KG1 (cell line): ENCODE results near the gene ZNF74.

Experiments used
- DNase-seq: peaks from one replicate; lab custom pipeline; 2025; lab: John Stamatoyannopoulos, UW

Gene ZNF74

DNA sequence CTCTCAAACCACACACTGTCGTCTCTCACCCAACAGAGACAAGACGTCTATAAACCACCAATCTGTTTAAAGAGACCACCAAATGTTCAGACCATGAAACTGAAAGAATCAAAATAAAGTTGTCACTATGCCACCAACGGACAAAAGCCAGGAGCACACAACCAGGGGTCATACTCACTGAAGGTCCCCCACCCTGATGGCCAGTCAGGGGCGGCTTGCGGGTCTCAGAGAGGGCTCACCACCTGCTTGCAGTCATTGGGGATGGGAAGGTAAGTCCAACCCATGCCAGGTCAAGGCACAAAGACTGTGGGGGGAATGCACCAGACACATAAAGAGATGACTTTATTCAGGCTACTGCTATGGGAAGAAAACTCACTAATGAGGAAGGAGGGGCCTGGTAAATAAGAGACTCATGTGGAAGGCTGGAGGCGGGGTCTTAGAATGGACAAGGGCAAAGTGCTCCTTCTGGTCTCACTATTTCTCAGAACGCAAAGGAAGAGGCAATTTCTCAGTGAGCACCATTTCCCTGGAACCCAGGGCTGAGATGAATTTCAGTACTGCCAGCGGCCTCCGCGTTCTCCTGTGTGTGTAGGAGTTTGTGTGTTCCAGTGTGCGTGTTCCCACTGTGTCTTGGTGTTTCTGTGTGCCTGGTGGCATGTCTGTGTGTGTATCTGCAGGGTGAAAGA is 26.3 kb downstream of the ZNF74 start:
- no peak for DNase-seq

DNA sequence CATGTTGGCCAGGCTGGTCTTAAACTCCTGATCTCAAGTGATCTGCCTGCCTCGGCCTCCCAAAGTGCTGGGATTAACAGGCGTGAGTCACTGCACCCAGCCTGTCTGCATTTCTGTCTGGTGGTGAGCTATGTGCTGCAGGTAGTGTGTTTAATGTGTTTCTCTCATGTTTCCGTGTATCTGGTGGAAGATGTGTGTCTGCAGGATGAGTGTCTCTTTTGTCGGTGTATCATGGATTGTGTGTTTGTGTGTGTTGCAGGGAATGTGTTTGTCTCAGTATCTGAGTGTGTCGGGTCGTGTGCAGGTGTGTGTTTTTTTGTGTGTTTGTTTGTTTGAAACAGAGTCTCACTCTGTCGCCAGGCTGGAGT is 27.5 kb downstream of the ZNF74 start:
- DNase-seq, result no peak

DNA sequence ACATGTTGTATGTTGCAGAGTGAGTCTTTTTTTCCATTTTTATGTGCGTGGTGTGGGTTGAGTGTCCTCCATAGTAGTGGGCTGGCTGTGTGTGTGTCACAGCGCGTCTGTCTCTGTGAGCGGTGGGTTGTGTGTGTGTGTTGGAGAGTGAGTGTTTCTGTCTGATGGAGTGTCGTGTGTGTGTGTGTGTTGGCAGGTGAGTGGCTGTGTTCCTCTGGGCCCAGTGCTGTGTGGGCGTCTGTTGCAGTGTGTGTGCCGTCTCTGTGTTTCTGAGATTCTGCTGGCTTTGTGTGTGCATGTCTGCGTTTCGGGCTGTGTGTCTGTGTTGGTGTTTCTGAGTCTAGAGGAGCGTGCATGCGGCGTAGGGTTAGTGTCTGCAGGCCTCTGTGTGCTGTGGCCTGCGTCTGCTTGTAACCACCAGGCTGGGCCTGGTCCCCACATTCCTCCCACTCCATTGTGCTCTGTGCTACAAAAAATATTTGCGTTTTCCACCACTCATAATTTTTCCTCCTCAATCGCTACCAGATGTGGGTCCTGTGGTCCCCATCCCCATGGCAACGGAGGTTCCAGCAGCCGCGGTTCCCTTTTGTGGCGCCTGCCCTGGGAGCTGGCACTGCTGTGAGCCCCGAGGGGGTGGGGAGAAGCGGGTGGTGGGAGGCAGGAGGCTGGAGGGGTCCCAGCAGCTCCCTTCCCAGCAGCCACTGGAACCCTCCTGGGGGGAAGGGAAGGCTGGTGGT is 28.5 kb downstream of the ZNF74 start:
- peak; percentile 16 for DNase-seq

DNA sequence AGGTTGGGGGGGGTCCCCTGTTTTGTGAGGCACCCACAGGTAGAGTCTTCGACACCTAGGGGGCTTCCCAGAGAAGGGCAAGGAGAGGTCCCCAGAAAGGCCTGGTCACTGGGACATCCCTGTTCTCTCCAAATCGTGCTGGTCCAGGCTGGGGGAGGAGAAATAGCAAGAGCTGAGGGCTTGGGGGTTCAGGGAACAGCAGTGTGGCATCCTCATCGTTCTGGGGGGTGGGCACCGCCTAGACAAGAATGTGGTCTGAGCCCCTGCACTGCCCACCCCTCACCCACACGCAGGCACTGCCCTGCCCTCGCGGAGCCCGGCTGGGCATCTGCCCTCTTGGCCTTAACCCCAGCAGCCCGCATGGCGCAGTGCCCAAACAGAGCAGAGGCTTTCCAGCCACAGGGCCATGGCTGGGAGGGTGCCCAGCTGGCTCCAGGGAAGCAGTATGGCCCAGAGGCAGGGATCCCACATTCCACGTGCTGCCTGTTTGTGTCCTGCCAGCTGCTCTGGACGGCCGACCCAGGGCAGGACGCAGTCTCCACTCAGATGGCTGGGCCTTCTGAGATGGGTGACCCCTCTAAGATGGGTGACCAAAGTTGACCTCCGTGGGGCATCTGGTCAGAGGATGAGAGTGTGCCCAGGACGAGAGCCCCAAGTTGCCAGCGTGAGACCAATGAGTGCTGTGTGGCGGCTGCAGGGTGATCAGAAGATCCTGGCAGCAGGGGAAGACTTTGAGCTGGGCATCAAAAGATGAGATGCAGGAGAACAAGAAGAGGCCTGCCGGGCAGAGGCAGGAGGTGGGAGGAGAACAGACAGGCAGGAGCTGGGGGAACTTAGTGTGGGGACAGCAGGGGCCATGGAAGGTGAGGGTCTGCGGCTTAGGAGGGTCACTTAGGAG is 29.3 kb downstream of the ZNF74 start:
- no peak for DNase-seq

DNA sequence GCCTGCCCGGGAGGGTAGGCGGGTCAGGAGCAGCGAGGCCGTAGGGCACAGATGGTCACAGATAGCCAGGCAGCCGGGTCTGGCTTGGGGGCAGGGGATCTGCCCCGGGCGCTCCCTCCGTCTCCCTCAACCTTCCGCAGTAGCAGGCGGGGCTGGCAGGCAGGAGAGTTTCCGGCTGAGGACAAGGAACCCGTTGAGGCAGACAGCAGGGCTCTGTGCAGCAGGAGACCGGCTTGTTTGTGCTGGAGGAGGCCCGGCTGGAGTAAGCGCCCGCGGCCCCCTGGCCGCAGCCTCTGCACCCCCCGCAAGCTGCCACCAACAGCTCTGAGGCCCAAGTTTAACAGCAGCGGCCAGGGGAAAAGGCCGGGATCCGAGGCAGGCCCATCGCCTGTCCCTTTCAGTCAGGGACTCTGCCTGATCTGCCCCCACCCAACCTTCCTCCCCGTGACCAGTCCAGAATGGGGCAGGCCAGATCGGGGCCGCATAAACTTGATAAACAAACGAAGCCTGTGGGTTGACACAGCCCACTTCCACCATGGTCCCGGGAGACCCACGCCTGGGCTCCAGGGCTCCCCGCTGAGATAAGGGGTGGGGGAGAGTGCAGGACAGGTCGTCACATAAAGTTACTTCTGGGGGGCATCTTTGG is 30.1 kb downstream of the ZNF74 start:
- DNase-seq, result no peak

DNA sequence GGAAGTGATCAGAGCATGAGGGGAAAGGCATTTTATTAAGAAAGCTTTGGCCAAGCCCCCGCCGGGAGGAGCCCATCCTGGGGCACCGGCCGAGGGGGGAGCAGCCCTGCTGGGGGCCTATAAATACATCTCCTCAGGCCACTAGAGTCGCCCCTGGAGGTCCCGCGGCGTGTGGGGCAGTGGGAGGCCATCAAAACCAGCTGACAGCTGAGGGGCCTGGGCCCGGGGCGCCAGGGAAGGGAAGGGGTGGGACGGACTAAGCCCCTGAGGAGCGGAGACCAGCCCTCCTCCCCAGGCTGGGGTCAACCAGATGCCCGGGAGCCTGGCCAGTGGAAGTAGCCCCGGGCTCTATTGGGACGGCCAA is 30.6 kb downstream of the ZNF74 start:
- DNase-seq, result no peak

DNA sequence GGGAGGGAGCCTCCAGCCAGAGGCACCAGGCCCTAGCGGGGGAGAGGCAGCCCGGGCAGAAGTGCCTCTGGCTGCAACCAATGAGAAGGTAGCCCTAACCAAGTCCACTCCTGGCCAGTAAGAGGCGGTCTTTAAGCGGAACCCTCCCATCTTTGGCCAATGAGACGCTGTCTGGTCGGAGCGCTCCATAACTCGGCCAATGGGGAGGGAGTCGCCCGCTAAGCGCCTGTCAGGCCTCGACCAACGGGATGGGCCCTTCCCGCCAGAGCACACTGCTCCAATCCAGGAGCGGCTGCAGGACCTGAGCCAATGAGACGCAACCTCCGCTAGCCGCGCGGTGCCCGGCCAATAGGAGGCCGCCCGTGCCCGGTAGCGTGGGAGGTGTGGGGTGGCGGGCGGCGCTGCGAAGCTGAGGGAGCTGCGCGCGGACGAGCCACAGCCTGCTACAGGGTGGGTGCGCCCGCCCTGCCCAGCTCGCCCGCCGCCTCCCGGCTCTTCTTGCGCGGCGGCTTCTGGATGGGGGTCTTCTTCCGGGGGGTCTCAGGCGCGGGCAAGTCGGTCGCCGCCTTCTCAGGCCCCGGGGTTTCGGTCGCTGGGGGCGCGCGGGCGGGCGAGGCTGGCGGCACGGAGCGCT is 31.1 kb downstream of the ZNF74 start:
- DNase-seq, result no peak

DNA sequence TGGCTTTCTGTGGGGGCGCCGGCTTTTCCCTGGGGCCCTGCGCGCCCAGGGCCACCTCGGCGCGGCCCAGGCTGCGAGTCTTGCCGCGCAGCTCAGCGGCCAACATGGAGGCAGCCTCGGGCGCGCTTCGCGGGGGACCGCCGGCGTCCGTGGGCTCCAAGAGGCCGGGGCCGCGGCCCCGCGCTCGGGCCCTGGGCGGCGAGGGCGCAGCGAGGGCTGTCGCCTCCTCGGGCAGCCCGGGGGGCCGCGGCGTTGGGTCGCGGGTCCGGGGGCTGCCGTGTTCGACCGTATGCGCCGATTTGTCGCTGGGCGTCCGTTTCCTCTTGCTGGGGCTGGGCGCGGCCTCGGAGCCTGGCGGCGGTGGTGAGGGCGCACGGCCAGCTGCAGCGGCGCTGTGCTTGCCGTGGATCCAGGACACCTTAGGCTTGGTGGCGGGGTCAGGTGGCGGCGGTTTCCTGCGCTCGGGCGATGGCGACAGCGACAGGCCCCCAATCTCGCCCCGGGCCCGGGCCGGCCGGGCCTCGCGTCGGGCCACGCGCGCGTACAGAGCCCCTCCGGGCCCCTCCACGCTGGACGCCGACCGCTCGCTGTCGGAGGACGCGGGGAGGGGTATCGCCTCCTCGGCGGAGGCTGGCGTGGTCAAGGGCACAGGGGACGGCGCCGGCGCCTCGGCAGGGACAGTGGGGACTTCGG is 31.8 kb downstream of the ZNF74 start:
- DNase-seq, result no peak

DNA sequence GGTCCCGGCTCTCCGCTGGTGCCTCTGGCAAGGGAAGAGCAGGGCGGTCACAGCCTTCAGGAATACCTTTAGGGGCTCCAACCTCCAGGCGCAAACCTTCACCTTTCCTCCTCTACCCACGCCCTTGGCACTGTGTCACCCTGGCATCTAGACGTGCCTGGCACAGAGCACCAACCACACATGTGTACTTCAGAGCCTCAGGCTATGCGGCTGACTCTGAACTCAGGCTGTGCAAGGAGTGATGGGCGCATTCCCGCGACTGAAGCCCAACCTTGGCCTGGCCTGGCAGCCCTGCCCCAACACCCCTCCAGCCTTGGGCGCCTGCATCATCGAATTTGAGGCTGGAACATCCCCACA is 32.3 kb downstream of the ZNF74 start:
- no peak for DNase-seq

DNA sequence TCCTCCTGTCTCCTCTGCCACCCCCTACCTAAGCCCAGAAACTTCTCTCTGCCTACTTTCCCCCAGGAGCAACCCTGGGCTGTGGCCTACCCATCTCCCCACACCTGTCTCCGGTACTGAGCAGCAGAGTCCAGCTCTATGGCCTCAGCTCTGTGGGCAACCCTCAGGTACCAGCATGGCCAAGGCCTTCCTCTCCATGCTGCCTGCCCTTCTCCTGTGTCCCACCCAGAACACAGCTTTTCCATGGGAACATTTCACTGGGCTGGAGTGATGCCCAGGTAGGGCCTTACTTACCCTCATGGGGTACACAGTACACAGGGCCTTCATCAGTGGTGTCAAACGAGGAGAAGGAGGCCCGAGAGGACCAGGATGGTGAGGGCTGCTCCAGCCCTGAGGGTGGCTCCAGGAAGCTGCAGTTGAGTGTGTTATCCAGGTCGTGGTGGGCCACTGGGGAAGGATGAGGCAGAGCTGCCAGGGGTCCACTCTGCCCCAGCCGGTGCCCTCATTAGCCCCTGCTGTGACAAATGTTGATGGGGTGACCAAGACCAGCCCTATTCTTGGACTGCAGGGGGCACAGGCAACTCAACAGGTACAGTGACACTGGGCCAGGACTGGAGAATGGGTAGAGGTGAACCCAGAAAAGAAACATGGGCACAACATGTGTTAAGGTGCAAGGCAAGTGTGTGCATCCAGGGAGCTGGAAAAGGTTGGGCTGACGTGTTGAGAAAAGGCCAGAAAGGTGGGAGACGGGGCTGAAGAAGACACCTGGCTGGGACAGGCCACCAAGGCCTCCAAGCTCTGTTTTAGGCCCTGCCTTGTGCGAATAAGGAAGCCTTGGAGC is 33.4 kb downstream of the ZNF74 start:
- DNase-seq, result no peak

DNA sequence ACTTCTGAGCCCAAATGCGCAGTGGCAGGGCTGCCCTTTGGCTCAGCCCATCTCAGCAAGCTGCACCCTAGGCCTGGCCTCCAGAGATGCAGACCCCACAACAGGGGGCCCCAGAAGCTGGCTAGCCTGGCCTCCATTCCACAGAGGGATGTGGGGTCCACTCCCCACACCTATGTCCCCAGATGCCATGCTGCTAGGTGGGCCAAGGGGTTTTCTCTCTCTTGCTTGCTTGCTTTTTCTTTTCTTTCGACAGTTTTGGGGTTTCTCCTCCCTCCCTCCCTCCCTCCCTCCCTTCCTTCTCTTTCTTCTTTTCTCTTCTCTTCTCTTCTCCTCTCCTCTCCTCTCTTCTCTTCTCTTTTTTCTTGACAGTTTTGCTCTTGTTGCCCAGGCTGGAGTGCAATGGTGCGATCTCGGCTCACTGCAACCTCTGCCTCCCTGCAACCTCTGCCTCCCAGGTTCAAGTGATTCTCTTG is 34.0 kb downstream of the ZNF74 start:
- no peak for DNase-seq

DNA sequence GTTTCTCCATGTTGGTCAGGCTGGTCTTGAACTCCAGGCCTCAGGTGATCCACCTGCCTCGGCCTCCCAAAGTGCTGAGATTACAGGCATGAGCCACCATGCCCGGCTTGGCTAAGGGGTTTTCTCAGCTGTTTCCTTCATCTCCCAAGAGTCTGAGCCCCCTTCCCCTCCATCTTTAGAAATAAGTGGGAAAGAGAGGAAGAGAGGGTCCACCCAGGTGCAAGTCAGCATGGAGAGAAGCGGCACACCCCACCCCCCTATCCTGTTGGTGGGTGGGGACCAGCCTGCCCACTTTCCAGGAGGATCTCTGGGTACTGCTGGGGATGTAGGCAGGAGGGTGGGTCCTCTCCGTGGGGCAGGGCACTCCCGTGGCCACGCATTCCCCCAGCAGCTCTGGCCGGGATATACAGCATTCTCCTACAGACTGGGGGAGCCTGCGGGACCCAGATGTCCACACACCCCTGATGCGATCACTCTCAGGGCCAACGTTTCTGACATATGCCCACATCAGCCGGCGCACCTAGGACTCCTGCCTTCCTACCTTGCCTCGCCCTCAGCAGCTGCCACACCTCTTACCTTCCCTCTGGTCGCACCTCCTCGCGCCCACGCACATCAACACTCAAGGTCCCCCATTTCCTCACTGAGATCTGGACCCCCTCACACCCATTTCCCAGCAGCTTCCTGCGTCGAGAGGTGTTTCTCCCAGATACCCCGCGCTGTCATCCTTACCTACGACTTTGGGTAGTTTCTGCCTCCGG is 34.7 kb downstream of the ZNF74 start:
- DNase-seq, result no peak

DNA sequence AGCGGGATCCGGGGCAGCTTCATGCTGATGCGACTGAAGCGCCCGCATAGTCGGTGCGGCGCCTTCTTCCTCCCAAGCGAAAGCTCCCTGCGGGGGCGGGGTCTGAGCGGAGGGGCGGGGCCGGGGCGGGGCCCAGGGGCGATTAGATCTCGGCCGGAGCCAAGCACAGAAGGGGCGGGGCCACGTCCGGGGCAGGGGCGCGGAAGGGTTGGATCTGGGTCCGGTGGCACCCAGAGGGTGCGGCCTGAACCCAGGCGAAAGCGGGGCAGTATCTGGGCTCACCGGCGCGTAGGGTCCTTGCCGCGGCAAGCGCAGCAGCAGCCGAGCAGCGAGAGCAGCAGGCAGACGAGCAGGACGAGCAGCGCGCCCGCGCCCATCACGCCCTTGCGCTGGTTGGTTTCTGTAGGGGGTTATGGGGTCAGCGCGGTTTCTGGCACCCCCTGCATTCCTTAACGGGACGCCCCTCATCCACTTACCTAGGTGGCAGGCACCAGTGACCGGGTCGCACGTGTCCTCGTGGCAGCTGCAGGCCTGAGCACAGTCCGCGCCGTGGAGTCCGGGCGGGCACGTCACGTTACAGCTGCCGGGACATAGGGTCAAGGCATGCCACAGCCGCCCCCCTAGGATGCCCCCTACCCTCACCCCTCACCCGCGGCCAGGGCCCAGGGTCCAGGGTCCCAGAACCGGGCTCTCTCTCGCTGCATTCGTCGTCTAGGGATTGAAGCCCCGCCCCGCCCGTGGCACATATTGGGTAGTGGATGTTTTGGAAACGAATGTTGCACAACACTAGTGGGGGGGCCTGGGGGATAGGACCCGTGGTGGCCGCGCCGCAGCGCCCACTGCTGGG is 35.5 kb downstream of the ZNF74 start:
- DNase-seq, result no peak

DNA sequence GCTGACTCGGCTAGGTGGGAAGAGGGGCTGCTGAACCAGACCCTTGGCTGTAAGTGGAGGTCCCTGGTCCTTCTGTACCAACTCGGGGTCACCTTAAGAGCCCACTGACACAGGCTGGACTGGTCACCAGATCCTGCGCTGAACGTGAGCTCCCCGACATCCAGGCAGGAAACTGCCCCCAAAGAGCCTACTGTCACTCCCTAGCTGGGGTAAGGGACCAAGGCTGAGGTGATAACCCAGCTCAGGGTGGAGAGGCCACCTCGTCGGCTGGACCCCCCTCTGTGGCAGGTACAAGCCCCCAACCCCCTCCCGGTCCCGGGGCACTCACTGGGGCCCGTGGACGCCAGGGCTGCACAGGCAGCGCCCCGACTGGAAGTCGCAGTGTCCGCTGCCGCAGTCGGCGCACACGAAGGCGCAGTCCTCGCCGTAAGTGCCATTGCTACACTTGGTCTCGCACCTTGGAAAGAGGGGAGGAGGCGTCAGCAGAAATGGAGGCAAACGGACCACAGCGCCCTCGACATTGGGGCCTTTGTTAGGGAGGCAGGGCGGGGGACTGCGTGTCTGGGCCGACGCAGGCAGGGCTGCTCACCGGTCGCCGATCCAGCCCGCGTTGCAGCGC is 36.3 kb downstream of the ZNF74 start:
- DNase-seq, result no peak

DNA sequence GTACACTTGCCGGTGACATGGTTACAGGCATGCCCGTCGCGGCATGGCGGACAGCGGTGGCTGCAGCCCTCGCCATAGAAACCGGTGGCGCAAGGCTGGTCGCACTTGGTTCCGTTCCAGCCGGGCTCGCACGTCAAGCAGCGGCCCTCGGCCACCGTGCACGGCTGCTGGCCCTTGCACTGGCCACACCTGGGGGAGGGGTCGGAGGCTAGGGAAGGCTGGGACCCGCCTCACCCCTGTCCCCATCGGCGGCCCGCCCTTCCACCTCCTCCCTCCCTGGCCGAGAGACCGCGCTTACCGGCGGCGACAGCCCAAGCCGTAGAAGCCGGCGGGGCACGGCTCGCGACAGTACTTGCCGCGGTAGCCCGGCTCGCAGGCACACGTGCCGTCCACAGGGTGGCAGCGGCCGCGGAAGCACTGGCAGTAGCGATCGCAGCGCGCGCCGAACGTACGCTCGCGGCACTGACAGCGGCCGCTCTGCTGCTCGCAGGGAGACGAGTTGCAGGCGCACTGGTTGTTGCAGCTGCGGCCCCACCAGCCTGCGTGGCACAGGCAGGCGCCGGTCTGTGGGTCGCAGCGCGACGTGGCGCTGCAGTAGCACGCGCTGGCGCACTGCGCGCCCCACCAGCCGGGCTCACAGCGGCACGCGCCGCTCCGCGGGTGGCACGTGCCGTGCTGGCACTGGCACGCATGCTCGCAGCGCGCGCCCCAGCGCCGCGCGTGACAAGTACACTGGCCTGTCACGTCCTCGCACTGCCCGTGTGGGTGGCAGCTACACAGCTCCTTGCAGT is 37.0 kb downstream of the ZNF74 start:
- DNase-seq, result peak; percentile 48

DNA sequence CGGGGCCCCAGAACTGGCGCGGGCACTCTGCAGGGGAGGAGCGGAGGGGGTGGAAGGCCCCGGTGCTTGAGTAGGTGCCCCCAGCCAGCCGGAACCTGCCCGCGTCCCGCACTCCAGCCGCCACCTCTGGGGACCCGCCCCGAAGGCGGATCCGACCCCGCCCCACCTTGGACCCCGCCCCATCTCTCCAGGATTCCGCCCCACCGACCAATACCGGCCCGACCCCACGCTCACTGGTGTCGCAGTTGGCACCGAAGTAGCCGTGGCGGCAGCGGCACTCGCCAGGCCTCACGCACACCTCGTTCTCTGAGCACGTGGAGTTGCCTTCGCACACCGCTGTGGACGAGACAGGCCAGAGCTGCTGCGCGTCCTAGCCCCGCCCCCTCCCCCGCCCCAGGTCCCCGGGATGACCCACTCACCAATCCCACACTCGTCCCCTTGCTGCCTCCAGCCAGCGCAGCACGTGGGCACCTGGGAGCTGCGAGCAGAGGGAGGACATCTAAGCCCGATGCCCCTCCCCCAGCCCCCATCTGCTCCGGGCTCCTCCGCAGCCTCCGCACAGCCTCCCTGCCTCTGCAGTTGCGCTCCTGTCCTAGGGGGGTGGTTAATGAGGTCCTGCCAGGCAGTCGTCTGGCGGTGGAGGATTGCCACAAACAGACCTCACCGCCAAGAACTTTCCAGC is 37.7 kb downstream of the ZNF74 start:
- no peak for DNase-seq

DNA sequence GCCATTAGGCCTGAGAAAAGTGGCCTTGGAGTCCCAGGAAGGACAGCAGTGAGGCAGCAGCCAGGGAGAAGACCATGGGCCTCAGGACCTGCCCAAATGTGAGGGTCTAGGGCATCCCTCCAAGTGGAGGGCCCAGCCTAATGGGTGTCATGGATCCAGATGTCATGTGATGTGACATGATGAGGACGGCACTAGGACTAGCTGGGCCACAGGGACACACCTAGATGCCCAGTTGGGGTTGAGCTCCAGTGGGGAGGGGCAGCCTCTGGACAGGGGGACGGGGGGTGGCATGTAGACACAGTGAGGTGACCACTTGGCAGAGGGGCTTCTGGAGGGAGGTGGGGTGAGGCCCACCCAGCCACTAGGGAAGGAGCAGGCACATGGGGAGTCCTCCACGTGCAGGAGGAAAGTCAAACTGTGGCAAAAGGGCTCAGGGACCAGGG is 38.3 kb downstream of the ZNF74 start:
- DNase-seq, result no peak
